ENCODE results near the gene PPIP5K2. TPM values are rescaled to one million over a fixed set of nuclear protein-coding genes. Genes with fewer than 3 reads are reported as not detected.

Gene PPIP5K2
- total RNA-seq, 1 donor from 2014 or later, result 71.5 TPM

- H3K9me3 Mint-ChIP-seq, result peaks cover 4% of the 10 kb centered on the region
- no peaks in the 10 kb centered on the region for H3K27me3 Mint-ChIP-seq
- no peak for TF ChIP-seq CTCF (conservative IDR thresholded peaks at IDR 0.05)
- no peaks in the 10 kb centered on the region for H3K36me3 Mint-ChIP-seq
- H3K27ac Mint-ChIP-seq, result no peak overlapping the region
- H3K4me3 Mint-ChIP-seq, result no peak overlapping the region
- no peak for DNase-seq (ENCODE audit: extremely low spot score, unreplicated experiment)
- peaks cover 4% of the 10 kb centered on the region for H3K4me1 Mint-ChIP-seq (ENCODE audit: unreplicated experiment)
Observed at GRCh38 chr5:103223031-103223955, 103.2 kb downstream of the PPIP5K2 start.

GRCh38 chr5:103224118-103224893, 104.2 kb downstream of the PPIP5K2 start:
- DNase-seq (ENCODE audit: extremely low spot score, unreplicated experiment), result no peak
- TF ChIP-seq CTCF (conservative IDR thresholded peaks at IDR 0.05), result peak; percentile 79
- Mint-ChIP-seq H3K36me3 (no peaks in the 10 kb centered on the region), H3K27me3 (no peaks in the 10 kb centered on the region), H3K9me3 (peaks cover 4% of the 10 kb centered on the region), H3K4me3 (peak overlapping the region; percentile 38), H3K4me1 (ENCODE audit: unreplicated experiment) (peaks cover 4% of the 10 kb centered on the region), H3K27ac (no peak overlapping the region)

- DNase-seq (ENCODE audit: extremely low spot score, unreplicated experiment), result no peak
- no peak overlapping the region for H3K4me3 Mint-ChIP-seq
- H3K27me3 Mint-ChIP-seq, result no peaks in the 10 kb centered on the region
- TF ChIP-seq CTCF (conservative IDR thresholded peaks at IDR 0.05), result peak; percentile 44
- H3K9me3 Mint-ChIP-seq, result peaks cover 4% of the 10 kb centered on the region
- H3K36me3 Mint-ChIP-seq, result no peaks in the 10 kb centered on the region
- H3K4me1 Mint-ChIP-seq (ENCODE audit: unreplicated experiment), result peaks cover 4% of the 10 kb centered on the region
- H3K27ac Mint-ChIP-seq, result no peak overlapping the region
Observed at GRCh38 chr5:103224894-103225246, 104.8 kb downstream of the PPIP5K2 start.

GRCh38 chr5:103228061-103228460, 108.0 kb downstream of the PPIP5K2 start:
- no peak for TF ChIP-seq CTCF (conservative IDR thresholded peaks at IDR 0.05)
- H3K9me3 Mint-ChIP-seq, result peaks cover 4% of the 10 kb centered on the region
- H3K36me3 Mint-ChIP-seq, result no peaks in the 10 kb centered on the region
- H3K27ac Mint-ChIP-seq, result no peak overlapping the region
- DNase-seq (ENCODE audit: extremely low spot score, unreplicated experiment), result no peak
- peaks cover 4% of the 10 kb centered on the region for H3K4me1 Mint-ChIP-seq (ENCODE audit: unreplicated experiment)
- no peaks in the 10 kb centered on the region for H3K27me3 Mint-ChIP-seq
- H3K4me3 Mint-ChIP-seq, result no peak overlapping the region

GRCh38 chr5:103228588-103228987, 108.5 kb downstream of the PPIP5K2 start:
- Mint-ChIP-seq H3K36me3 (no peaks in the 10 kb centered on the region), H3K27me3 (no peaks in the 10 kb centered on the region), H3K27ac (no peak overlapping the region), H3K4me3 (no peak overlapping the region), H3K4me1 (ENCODE audit: unreplicated experiment) (peaks cover 4% of the 10 kb centered on the region), H3K9me3 (peaks cover 4% of the 10 kb centered on the region)
- no peak for TF ChIP-seq CTCF (conservative IDR thresholded peaks at IDR 0.05)
- no peak for DNase-seq (ENCODE audit: extremely low spot score, unreplicated experiment)
